Heart left ventricle (tissue), 13 donors: Measurements from ENCODE around the gene RANBP17.

ENCODE experiments used
- CTCF ChIP-seq, 12 donors: fragments of 200-600 bp; sonication (generic) in 4 of 12; IDR thresholded peaks; one replicate each; pipeline versions ENCODE4 v1.5.0 to v1.8.0; 2018 to 2022; ENCODE audit warnings: antibody characterized with exemption in 12 of 12, mild to moderate bottlenecking in 5 of 12
- POLR2A ChIP-seq, 2 donors: fragments of 450-650 bp; IDR thresholded peaks; one replicate each; pipeline ENCODE4 v1.6.1; 2017; ENCODE audit warnings: antibody characterized with exemption in 2 of 2, mild to moderate bottlenecking in 2 of 2, moderate library complexity in 2 of 2
- donor health status: ischemic (EF 13 %, LVEDD 7.1; RV severe dilation, severe dysfunction).
- donor health status: DM: no; HTN: yes; CAD: no.
- donor health status: DM: no; HTN: no; CAD: no.
- donor health status: ischemic (EF 25% LVEDD 6.9; RV normal size, moderate dysfunction).
- donor health status: ischemic (EF 25% LVEDD 5.7; RV mildly dilated, moderate dysfunction).
- donor health status: ischemic (EF 35%, LVEDD 5.7; RV mildly dilated, moderate dysfunction).
- donor health status: nonischemic (EF 11% LVEDD 7.7; RV severe dilation, severe dysfunction).
- donor health status: DM: yes; HTN: yes; CAD: no.
- donor health status: PGD.
- donor health status: ischemic (EF 29% LVEDD 5.4; RV normal size, mild dysfunction).
- donor health status: nonischemic (EF 23%, LVEDD 6.1; RV moderate dilation, normal function).

- TF ChIP-seq CTCF (IDR thresholded peaks at IDR 0.05): no peak
- TF ChIP-seq POLR2A (IDR thresholded peaks at IDR 0.05): no peak
Observed at GRCh38 chr5:171295801-171296200, 434.0 kb downstream of the RANBP17 start.
